Hepatocyte (in vitro differentiated cells): ENCODE results near the gene GRIA1. TPM values are rescaled to one million over a fixed set of nuclear protein-coding genes. Genes with fewer than 3 reads are reported as not detected.

ENCODE experiments used
- DNase-seq: peaks from one replicate; pipeline ENCODE4 v3.0.0-alpha.2; 2016; ENCODE audit warnings: low spot score
- H2AFZ ChIP-seq: fragments of 200-600 bp; sonication (generic); 2 replicates; pipeline ENCODE4 v1.6.0; 2016; ENCODE audit warnings: antibody characterized with exemption, mild to moderate bottlenecking
- H3K27ac ChIP-seq: fragments of 200-600 bp; sonication (generic); 2 replicates; pipeline ENCODE4 v1.5.1; 2016; ENCODE audit warnings: mild to moderate bottlenecking
- H3K27me3 ChIP-seq: fragments of 200-600 bp; sonication (generic); 2 replicates; pipeline ENCODE4 v1.6.1; 2016
- H3K36me3 ChIP-seq: fragments of 200-600 bp; sonication (generic); replicated peaks from 2 replicates; pipeline ENCODE4 v1.5.1; 2016; ENCODE audit warnings: low read depth; ENCODE audit not compliant: insufficient read depth
- H3K4me1 ChIP-seq: fragments of 200-600 bp; sonication (generic); 2 replicates; pipeline ENCODE4 v1.5.1; 2016; ENCODE audit warnings: mild to moderate bottlenecking, moderate library complexity; ENCODE audit not compliant: insufficient read depth
- H3K4me2 ChIP-seq: fragments of 200-600 bp; sonication (generic); 2 replicates; pipeline ENCODE4 v1.6.0; 2016
- H3K4me3 ChIP-seq: fragments of 200-600 bp; sonication (generic); 2 replicates; pipeline ENCODE4 v1.5.1; 2016; ENCODE audit warnings: mild to moderate bottlenecking
- H3K79me2 ChIP-seq: fragments of 200-600 bp; sonication (generic); 2 replicates; pipeline ENCODE4 v1.6.0; 2017; ENCODE audit warnings: mild to moderate bottlenecking
- H3K9me2 ChIP-seq: fragments of 200-600 bp; sonication (generic); replicated peaks from 2 replicates; pipeline ENCODE4 v1.6.0; 2017; ENCODE audit warnings: mild to moderate bottlenecking; ENCODE audit not compliant: insufficient read depth
- H3K9me3 ChIP-seq: fragments of 200-600 bp; sonication (generic); 2 replicates; pipeline ENCODE4 v1.5.1; 2016; ENCODE audit warnings: low read depth, mild to moderate bottlenecking
- H4K20me1 ChIP-seq: fragments of 200-600 bp; sonication (generic); 2 replicates; pipeline ENCODE4 v1.6.0; 2016; ENCODE audit warnings: mild to moderate bottlenecking; ENCODE audit not compliant: insufficient read depth, poor library complexity, severe bottlenecking
- EZH2 ChIP-seq: fragments of 200-600 bp; sonication (generic); IDR thresholded peaks from 2 replicates; pipeline ENCODE4 v1.6.1; 2016; ENCODE audit warnings: antibody characterized with exemption, mild to moderate bottlenecking, borderline replicate concordance
- EZH2phosphoT487 ChIP-seq: fragments of 200-600 bp; sonication (generic); IDR thresholded peaks from one replicate; pipeline ENCODE4 v1.6.1; 2018; ENCODE audit warnings: antibody characterized with exemption, mild to moderate bottlenecking, low read depth, moderate library complexity; ENCODE audit not compliant: unreplicated experiment, severe bottlenecking
- WGBS: methylation state at CpG from one replicate; pipeline ENCODE4 v1.1.6; 2016; ENCODE audit warnings: low lambda C conversion rate; ENCODE audit errors: missing lambda C conversion rate; 5-methylcytosine and 5-hydroxymethylcytosine counted together
- polyA plus RNA-seq: library from polyadenylated mRNA; unstranded; fragments of >200 nt; fragmentation: Nextera tagmentation; extraction: Ambion mirVana; gene quantifications from 2 replicates; pipeline ENCODE4 v1.2.1, GENCODE V29; 2016
- total RNA-seq: library from RNA; depleted of rRNA; stranded (reverse); fragments of >200 nt; gene quantifications from 2 replicates; pipeline ENCODE4 v1.2.3, GENCODE V29; 2014
- TF ChIP-seq, protein P1 (sequence below): fragments of 200-600 bp; sonication (generic); IDR thresholded peaks from 2 replicates; pipeline ENCODE4 v1.5.1; 2016; ENCODE audit warnings: antibody characterized with exemption, mild to moderate bottlenecking; ENCODE audit not compliant: poor library complexity

The GRIA1 gene
- total and polyA plus RNA-seq, 2 experiments from 2014 or later = 0.29 to 0.50 TPM

DNA sequence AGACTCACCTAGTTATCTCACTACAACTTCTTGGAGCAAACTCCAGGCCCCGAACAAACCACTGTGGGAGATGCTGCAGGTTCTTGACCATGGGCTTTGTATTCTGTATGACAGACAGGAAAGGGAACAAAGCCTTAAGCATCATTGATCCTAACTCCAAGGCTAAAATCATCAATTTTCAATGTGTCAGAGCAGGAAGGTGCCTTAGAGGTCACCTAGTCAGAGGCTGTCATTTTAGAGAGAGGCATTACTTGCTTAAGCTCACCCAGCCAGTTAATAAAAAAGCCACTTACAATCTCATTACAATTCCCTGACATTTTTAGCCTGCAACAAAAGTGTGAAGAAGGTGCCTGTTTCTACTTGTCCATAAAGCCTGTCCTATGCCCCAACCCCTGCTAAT, 275.5 kb downstream of the GRIA1 start:
- Histone ChIP-seq H3K4me3 (no peak overlapping the region), H4K20me1 (no peaks in the 10 kb centered on the region), H3K79me2 (no peaks in the 10 kb centered on the region), H3K4me2 (no peak overlapping the region), H3K27ac (no peak overlapping the region), H3K9me2 (no peaks in the 10 kb centered on the region), H3K4me1 (no peaks in the 10 kb centered on the region), H3K9me3 (no peaks in the 10 kb centered on the region), H3K36me3 (no peaks in the 10 kb centered on the region), H3K27me3 (no peaks in the 10 kb centered on the region), H2AFZ (no peak overlapping the region)
- WGBS = 48% methylated on average over 1 of the region's 1 CpG
- no peak for DNase-seq
- TF ChIP-seq, protein P1, sequence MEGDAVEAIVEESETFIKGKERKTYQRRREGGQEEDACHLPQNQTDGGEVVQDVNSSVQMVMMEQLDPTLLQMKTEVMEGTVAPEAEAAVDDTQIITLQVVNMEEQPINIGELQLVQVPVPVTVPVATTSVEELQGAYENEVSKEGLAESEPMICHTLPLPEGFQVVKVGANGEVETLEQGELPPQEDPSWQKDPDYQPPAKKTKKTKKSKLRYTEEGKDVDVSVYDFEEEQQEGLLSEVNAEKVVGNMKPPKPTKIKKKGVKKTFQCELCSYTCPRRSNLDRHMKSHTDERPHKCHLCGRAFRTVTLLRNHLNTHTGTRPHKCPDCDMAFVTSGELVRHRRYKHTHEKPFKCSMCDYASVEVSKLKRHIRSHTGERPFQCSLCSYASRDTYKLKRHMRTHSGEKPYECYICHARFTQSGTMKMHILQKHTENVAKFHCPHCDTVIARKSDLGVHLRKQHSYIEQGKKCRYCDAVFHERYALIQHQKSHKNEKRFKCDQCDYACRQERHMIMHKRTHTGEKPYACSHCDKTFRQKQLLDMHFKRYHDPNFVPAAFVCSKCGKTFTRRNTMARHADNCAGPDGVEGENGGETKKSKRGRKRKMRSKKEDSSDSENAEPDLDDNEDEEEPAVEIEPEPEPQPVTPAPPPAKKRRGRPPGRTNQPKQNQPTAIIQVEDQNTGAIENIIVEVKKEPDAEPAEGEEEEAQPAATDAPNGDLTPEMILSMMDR = no peak
- TF ChIP-seq EZH2 (no peak), EZH2phosphoT487 (no peak)

DNA sequence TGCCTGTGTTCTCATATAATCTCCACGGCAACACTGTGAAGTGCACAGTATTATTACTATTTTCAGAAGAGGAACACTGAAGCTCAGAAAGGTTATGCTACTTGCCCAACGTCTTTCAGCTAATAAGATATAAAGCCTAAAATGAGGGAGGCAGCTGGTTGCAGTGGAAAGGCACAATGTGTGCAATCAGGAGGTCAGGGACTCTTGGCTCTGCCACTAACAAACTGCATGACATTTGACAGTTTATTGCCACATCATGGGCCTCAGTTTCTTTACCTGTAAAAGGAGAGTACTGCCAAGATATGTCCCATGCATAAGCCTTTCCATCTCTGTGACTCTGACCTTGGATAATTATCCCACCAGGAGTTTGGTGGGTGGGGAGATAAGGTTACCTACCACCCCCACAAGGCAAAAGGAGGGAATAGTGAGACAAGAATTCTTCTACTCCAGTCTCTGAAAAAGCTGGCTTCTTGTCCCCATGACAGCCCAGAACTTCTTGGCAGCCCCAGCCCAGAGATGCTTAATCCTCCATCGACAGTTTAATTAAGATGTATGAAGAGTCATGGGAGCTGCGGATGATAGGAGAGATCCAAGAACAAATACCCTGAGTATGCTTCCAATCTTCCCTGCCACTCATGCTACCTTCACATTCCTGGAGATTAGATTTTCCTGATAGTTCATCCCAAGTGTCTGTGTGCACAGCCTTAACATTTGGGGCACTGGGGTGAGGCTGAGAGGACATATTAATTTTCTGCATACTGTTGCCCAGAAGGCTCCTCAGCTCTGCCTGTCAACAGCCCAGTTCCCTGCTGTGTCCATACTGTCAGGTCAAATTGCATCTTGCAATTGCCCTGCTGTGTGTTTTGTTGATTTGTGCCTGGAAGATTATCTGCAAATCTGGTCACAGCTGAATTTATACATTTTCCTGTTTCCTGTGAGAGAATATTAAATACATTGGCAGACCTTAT, 277.0 kb downstream of the GRIA1 start:
- no peak overlapping the region for H2AFZ ChIP-seq
- TF ChIP-seq EZH2 = no peak
- no peak for TF ChIP-seq EZH2phosphoT487
- TF ChIP-seq, protein P1 = no peak
- no peaks in the 10 kb centered on the region for H3K79me2 ChIP-seq
- no peak overlapping the region for H3K4me2 ChIP-seq
- peaks cover 4% of the 10 kb centered on the region for H3K27me3 ChIP-seq
- no peaks in the 10 kb centered on the region for H3K9me2 ChIP-seq
- no peaks in the 10 kb centered on the region for H3K36me3 ChIP-seq
- no peaks in the 10 kb centered on the region for H4K20me1 ChIP-seq
- DNase-seq = no peak
- no peak overlapping the region for H3K4me3 ChIP-seq
- H3K9me3 ChIP-seq = no peaks in the 10 kb centered on the region
- H3K4me1 ChIP-seq = no peaks in the 10 kb centered on the region
- WGBS = 48% methylated on average over 4 of the region's 4 CpGs
- H3K27ac ChIP-seq = no peak overlapping the region

DNA sequence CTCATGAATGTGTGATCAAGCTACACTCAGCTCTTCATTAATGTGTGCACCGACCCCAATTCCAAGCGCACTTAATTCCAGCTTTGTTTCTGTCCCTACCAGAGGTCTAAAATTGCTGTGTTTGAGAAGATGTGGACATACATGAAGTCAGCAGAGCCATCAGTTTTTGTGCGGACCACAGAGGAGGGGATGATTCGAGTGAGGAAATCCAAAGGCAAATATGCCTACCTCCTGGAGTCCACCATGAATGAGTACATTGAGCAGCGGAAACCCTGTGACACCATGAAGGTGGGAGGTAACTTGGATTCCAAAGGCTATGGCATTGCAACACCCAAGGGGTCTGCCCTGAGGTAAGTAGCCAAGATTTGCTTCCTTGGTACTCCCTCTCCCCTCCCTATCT, 279.6 kb downstream of the GRIA1 start:
- TF ChIP-seq EZH2 (no peak), EZH2phosphoT487 (no peak)
- TF ChIP-seq, protein P1 = no peak
- Histone ChIP-seq H3K4me3 (no peak overlapping the region), H3K36me3 (no peaks in the 10 kb centered on the region), H4K20me1 (no peaks in the 10 kb centered on the region), H3K9me2 (no peaks in the 10 kb centered on the region), H3K9me3 (no peaks in the 10 kb centered on the region), H2AFZ (no peak overlapping the region), H3K4me2 (no peak overlapping the region), H3K79me2 (no peaks in the 10 kb centered on the region), H3K4me1 (no peaks in the 10 kb centered on the region), H3K27me3 (peaks cover 4% of the 10 kb centered on the region), H3K27ac (no peak overlapping the region)
- DNase-seq = no peak
- WGBS = 93% methylated on average over 5 of the region's 5 CpGs
